AG09319 (cell line): Measurements from ENCODE around the gene LYRM4.

ENCODE experiments used
- DNase-seq: peaks from one replicate; pipeline ENCODE4 v3.0.0-alpha.2; 2010; ENCODE audit warnings: low read depth; ENCODE audit errors: extremely low read depth
- TF ChIP-seq, protein P1 (sequence below): IDR thresholded peaks from 2 replicates; pipeline ENCODE4 v1.5.1; 2011; ENCODE audit warnings: low read depth, mild to moderate bottlenecking, inconsistent platforms, low read length, moderate library complexity

LYRM4 gene

DNA sequence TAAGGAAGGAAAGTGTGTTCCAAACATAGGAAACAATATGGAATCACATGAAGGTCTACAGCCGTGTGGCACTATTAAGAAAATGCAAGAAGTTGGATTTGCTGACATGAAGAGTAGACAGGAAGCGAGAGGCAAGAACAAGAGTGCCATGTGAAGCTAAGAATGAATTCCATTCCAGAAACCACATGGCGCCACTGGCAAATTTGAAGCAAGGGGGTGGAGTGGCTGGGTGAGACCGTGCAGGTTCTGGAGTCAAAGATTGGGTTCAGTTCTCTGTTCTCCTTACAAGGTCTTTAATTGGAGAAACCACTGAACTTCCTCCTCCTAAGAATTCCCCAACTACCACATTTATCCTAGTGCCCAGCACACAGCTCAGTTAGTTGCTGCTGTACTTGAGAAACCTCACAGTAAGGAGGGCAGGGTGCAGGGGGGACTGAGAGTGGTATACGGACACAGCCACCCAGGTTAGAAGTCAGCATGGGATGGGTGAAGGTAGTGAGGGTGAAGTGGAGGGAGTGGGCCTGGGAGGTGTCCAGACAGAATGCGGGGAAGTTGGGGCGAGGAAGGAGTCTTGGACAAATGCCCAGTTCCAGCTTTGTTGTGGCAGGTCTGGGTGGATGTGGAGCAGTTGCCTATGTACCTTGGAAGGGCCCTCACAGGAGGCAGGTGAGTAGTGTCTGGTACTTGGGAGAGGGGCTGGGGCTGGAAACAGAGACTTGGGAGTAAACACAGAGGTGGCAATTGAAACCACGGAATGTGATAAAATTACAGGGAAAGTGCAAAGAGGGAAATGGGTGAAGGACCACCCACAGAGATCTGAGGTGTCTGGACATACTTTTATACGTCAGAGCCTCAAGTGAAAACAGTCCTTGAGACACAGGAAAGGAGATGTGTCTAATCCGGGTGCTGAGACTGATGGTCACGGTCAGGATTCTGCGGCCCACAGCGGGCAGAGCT, 14.3 kb downstream of the LYRM4 start:
- no peak for DNase-seq
- TF ChIP-seq, protein P1, sequence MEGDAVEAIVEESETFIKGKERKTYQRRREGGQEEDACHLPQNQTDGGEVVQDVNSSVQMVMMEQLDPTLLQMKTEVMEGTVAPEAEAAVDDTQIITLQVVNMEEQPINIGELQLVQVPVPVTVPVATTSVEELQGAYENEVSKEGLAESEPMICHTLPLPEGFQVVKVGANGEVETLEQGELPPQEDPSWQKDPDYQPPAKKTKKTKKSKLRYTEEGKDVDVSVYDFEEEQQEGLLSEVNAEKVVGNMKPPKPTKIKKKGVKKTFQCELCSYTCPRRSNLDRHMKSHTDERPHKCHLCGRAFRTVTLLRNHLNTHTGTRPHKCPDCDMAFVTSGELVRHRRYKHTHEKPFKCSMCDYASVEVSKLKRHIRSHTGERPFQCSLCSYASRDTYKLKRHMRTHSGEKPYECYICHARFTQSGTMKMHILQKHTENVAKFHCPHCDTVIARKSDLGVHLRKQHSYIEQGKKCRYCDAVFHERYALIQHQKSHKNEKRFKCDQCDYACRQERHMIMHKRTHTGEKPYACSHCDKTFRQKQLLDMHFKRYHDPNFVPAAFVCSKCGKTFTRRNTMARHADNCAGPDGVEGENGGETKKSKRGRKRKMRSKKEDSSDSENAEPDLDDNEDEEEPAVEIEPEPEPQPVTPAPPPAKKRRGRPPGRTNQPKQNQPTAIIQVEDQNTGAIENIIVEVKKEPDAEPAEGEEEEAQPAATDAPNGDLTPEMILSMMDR, result no peak

DNA sequence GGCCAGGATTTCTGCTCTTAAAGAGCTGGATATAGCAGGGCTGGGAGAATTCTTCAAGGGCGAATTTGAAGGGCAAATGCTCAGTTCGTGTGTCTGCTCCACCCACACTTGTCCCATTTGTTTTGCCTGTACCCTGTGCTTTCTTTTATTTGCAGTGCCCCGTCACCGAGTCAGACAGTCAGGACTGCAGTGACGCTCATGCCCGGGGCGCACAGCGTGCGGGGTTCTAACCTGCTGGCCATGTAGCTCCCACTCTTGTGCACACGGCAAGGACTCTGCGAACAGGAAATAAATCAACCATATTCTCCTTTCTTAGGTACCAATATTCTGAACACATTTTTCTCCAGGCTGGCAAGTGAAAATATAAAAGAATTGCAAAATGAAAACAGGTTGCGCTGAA, 17.7 kb downstream of the LYRM4 start:
- TF ChIP-seq, protein P1, result no peak
- DNase-seq, result no peak

DNA sequence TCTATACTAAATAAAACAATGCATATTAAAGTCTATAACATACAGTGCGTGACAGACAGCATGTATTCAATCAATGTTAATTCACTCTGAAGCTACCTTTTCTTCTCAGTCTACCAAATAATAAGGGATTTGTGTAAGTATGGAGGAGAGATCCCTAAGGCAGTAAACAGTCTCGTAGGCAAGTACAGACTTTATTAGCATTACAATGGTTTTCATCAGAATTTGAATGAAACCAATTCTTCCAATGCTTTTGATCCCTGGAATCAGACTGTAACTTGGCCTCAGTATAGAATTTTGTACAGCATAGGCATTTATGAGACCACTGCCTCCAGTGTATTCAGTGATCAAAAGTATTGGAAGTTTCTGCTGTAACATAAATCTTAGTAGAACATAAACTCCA, 19.5 kb downstream of the LYRM4 start:
- TF ChIP-seq, protein P1, result no peak
- no peak for DNase-seq

DNA sequence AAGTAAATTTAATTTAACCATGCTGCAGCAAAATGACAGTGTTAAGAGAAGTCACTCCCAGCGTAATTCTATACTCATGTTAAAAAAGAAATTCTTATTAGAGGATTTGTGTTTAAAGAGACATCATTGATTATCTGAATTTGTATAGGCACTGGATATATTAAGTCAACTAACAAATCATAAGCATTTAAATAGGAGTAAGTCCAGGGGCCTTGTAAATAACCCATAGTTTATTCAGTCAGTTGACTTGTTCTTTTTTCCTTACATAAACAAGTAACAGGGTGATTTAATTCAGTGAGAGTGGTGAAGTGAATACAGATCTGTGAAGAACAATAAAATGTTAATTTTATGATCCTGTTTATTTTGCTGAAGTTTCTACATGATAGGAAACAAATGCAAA, 22.4 kb downstream of the LYRM4 start:
- no peak for DNase-seq
- TF ChIP-seq, protein P1, result no peak

DNA sequence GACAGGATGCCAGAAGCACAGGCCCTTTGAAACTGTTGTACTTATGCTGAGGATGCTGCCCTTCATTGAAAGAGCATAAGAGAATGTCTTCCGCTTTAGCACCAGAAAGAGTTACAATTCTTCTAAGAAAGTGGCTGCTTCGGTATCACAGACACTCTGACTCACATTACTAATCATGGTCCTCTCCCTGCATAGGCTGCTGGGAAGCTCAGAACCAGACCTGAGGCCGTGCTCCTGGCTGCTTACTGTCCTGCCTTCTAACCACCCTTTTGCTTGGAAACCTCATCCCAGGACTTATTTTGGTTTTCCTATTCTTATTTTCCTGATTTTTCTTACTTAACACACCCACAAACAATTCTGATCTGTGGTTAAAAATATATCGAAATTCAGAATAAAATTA, 22.9 kb downstream of the LYRM4 start:
- TF ChIP-seq, protein P1, result no peak
- no peak for DNase-seq

DNA sequence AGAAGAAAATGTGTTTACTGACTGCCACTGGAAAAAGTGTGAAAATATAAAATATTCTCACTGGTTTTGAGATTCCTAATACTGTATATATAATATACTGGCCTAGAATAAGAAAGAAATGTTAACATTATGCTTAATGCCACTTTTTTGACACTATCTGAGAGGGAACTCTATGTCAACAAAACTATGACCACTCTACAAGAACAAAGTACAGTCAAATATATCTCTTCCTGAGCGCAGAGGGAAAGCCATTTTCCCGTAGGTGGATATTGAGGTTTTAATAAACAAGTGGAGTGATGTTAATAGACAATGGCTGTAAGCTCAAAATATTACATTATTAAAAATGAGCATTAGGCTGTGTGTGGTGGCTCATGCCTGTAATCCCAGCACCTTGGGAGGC, 24.9 kb downstream of the LYRM4 start:
- DNase-seq, result no peak
- TF ChIP-seq, protein P1, result no peak

DNA sequence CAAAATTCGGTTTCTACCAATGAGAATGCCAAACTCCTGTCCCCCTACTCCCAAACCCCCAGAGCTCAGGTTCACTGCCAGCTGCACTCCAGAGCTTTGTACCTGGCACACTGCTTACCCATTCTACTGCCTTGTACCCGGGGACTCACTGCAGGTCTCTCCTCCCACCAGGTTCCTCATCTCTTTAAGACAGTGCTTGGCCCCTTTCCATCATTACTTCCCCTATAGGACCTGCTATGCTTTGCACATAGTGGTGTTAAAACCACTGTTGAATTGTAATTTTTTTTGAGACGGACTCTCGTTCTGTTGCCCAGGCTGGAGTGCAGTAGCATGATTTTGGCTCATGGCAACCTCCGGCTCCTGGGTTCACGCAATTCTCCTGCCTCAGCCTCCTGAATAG, 25.9 kb downstream of the LYRM4 start:
- no peak for DNase-seq

More for the DNA sequence above, 25.9 kb downstream of the LYRM4 start:
- TF ChIP-seq, protein P1, result no peak
